Fibroblast of lung (primary cell): ENCODE measurements around the gene BTNL9.

Experiments used
- EZH2 ChIP-seq: IDR thresholded peaks from 2 replicates; pipeline ENCODE4 v1.5.1; 2012; ENCODE audit warnings: low read length, control low read depth, mild to moderate bottlenecking; ENCODE audit errors: missing control alignments
- TF ChIP-seq, protein P1 (sequence below), 2 donors: IDR thresholded peaks in 1 of 2; conservative IDR thresholded peaks in 1 of 2; 1 replicate in 1 of 2; 2 replicates in 1 of 2; pipeline ENCODE4 v1.5.1; 2011 to 2012; ENCODE audit warnings: low read length in 2 of 2, control low read depth in 1 of 2, inconsistent platforms in 1 of 2, low read depth in 1 of 2, mild to moderate bottlenecking in 1 of 2

DNA sequence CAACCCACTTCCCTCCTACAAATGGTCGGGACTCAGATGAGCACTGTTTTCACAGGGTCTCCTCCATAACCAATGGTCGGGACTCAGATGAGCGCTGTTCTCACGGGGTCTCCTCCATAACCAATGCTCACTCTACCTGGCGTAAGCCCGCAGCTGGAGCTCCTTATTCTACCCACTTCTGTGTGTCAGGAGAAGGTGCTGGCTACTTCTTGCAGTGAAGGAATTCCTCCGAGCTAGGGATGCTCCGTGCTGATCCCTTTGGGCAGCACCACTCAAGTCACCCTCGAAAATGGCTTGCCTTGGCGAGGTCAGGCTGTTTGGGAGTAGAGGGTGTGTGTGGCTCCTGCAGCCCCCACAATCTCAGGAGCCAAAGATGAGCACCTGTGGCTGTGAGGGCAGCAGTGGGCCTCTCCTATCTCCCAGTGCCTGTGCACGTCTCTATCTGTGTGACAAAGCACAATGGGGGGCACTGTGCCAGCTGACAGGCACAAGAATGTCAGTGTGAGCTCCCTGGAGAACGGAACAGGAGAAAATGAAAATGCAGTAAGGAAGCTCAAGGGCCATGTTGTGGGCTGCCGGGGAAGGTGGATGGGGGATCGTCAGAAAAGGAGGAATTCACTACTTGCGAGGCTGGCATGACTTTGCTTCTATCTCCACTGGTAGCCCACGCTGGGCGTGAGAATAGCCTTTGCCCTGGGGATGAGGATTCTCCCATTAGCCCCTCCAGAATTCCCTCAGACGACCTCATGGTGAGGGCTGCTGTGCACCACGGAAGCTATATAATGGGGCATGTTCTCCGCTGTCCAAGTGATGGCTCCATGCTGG lies 3.9 kb upstream of the BTNL9 start:
- TF ChIP-seq, protein P1, sequence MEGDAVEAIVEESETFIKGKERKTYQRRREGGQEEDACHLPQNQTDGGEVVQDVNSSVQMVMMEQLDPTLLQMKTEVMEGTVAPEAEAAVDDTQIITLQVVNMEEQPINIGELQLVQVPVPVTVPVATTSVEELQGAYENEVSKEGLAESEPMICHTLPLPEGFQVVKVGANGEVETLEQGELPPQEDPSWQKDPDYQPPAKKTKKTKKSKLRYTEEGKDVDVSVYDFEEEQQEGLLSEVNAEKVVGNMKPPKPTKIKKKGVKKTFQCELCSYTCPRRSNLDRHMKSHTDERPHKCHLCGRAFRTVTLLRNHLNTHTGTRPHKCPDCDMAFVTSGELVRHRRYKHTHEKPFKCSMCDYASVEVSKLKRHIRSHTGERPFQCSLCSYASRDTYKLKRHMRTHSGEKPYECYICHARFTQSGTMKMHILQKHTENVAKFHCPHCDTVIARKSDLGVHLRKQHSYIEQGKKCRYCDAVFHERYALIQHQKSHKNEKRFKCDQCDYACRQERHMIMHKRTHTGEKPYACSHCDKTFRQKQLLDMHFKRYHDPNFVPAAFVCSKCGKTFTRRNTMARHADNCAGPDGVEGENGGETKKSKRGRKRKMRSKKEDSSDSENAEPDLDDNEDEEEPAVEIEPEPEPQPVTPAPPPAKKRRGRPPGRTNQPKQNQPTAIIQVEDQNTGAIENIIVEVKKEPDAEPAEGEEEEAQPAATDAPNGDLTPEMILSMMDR (conservative IDR thresholded peaks at IDR 0.05 in 1 of 2, IDR thresholded peaks at IDR 0.05 in 1 of 2; ENCODE audit: low read depth in 1 of 2, low read length in 2 of 2), result no peak
- TF ChIP-seq EZH2, result no peak
